Measurements from ENCODE around the gene LCP1. TPM values are rescaled to one million over a fixed set of nuclear protein-coding genes. Genes with fewer than 3 reads are reported as not detected.

The LCP1 gene
- total RNA-seq, 1 donor from 2014 or later: 83.1 TPM

DNA sequence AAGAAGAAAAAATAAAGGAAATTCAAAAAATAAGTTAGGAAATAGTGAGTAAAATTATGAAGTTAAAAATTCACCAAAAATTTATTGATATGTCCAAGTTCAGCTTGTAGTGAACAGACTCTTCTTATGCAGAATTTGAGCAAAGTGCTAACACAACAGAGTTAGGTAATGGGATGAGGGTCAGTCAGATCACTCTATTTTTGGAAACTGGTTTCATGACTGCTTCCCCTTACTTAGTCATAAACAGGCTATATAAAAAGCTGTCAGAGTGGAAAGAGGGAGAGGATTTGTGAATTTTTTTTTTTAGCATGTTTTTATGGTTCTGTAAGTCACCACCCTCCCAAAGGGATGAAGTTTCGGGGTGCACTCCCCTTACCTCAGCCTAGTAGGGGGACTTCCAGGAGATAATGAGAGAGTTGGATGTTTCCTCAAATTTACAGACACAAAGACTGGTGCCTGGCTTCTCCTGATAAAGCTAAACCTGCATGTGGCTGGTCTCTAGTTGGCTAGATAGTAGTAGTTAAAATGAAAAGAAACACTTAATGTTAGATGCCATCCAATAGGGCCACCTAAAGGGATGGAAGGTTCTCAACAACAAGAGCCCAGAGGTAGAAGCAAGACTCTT lies 81.7 kb downstream of the LCP1 start:
- DNase-seq (ENCODE audit: low read depth): no peak

DNA sequence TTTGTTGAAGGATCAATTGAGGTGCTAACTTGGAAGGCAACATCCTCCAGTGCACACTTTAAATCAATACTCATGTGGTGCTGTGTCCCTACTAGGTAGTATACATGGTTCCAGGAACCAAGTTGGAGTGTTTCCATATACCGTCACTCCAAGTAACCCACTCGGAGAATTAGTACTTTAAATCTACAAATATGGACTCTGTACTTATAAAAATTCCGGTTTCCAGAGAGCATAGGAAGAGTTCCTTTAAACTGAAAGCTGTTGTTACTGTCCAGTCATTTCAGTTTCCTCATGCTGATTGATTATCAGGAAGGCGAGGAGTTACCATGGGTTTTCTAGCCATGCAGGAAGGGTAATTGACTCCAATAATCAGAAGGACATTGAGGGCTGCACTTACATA lies 84.3 kb downstream of the LCP1 start:
- TF ChIP-seq, protein P1, sequence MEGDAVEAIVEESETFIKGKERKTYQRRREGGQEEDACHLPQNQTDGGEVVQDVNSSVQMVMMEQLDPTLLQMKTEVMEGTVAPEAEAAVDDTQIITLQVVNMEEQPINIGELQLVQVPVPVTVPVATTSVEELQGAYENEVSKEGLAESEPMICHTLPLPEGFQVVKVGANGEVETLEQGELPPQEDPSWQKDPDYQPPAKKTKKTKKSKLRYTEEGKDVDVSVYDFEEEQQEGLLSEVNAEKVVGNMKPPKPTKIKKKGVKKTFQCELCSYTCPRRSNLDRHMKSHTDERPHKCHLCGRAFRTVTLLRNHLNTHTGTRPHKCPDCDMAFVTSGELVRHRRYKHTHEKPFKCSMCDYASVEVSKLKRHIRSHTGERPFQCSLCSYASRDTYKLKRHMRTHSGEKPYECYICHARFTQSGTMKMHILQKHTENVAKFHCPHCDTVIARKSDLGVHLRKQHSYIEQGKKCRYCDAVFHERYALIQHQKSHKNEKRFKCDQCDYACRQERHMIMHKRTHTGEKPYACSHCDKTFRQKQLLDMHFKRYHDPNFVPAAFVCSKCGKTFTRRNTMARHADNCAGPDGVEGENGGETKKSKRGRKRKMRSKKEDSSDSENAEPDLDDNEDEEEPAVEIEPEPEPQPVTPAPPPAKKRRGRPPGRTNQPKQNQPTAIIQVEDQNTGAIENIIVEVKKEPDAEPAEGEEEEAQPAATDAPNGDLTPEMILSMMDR (IDR thresholded peaks at IDR 0.05; ENCODE audit: insufficient read depth, low read length, poor library complexity, severe bottlenecking): no peak
- Histone ChIP-seq H3K27me3 (ENCODE audit: control insufficient read depth, insufficient read depth, low read length) (no peaks in the 10 kb centered on the region), H3K4me3 (ENCODE audit: low read depth, low read length) (no peak overlapping the region), H3K36me3 (ENCODE audit: control insufficient read depth, insufficient read depth, low read length) (no peaks in the 10 kb centered on the region)
- no peak for DNase-seq (ENCODE audit: low read depth)

More for the DNA sequence above, 81.7 kb downstream of the LCP1 start:
- no peaks in the 10 kb centered on the region for H3K27me3 ChIP-seq (ENCODE audit: control insufficient read depth, insufficient read depth, low read length)
- no peak overlapping the region for H3K4me3 ChIP-seq (ENCODE audit: low read depth, low read length)
- H3K36me3 ChIP-seq (ENCODE audit: control insufficient read depth, insufficient read depth, low read length): no peaks in the 10 kb centered on the region
- TF ChIP-seq, protein P1 (IDR thresholded peaks at IDR 0.05; ENCODE audit: insufficient read depth, low read length, poor library complexity, severe bottlenecking): no peak

DNA sequence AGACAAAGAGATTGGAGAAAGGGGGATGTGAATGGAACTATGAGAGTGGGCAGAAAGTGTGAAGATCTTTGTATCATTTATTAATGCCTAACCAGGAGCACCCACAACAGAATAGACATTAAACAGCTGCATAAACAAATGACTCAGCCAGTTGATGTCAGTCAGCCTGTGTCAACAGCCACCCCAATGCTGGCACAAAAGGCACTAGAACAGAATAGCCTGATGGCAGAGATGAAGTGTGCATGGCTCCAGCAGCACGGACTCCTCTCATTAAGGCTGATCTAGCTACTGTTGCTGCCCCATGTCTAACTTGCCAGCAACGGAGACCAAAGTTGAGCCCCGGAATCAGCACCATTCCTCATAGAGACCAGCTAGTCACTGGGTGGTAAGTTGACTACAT lies 85.0 kb downstream of the LCP1 start:
- Histone ChIP-seq H3K36me3 (ENCODE audit: control insufficient read depth, insufficient read depth, low read length) (no peaks in the 10 kb centered on the region), H3K27me3 (ENCODE audit: control insufficient read depth, insufficient read depth, low read length) (no peaks in the 10 kb centered on the region), H3K4me3 (ENCODE audit: low read depth, low read length) (no peak overlapping the region)
- TF ChIP-seq, protein P1 (IDR thresholded peaks at IDR 0.05; ENCODE audit: insufficient read depth, low read length, poor library complexity, severe bottlenecking): no peak
- no peak for DNase-seq (ENCODE audit: low read depth)

DNA sequence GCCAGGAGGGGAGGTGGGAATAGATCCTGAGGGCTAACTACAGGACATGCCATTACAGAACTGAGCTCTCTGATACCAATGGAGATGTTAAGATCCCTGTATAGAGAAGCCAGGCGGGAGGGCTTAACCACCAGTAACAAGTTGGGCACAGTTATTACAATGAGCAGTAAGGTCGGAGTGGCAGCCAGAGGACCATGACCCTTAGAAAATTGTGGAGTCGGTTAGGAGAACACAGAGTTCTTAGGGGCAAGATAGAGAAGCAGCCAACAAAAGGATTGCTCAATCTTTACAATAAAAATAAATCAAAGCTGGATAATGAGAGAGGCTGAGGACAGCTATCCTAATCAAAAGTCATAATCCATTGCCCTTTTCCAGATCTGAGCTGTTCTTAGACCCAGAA lies 87.5 kb downstream of the LCP1 start:
- no peaks in the 10 kb centered on the region for H3K27me3 ChIP-seq (ENCODE audit: control insufficient read depth, insufficient read depth, low read length)
- TF ChIP-seq, protein P1 (IDR thresholded peaks at IDR 0.05; ENCODE audit: insufficient read depth, low read length, poor library complexity, severe bottlenecking): no peak
- no peaks in the 10 kb centered on the region for H3K36me3 ChIP-seq (ENCODE audit: control insufficient read depth, insufficient read depth, low read length)
- DNase-seq (ENCODE audit: low read depth): no peak
- no peak overlapping the region for H3K4me3 ChIP-seq (ENCODE audit: low read depth, low read length)

DNA sequence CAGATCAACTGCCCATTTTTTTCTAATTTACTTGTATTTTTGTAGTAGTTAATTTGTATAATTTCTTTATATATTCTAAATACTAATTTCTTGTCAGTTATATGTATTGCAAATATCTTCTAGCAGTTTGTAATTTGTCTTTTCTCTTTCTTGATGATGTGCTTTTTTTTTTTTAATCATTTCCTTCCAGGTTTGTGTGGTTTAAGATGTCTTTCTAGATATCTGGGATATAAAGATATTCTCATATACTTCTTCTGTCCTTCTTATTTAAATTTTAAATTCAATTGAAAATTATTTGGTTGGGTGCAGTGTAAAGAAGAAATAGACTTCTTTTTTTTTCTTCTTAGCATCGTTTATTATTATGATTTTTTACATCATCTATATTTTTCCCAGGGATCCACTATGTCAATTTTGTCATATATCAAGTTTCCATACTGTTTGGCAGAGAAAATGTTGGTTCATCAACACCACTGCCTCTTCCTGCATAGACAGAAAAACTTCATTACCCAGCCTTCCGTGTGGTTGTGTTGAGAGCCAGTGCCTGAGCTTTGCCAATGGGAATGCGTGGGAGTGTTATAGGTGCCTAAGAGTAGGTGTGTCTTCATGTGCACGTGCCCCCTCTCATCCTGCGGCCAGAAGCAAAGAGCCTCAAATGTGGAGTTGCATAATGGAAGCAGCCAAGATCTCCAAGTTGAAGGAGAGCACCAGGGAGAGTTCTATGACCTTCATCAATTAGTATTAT lies 93.0 kb downstream of the LCP1 start:
- H3K27me3 ChIP-seq (ENCODE audit: control insufficient read depth, insufficient read depth, low read length): no peaks in the 10 kb centered on the region
- H3K4me3 ChIP-seq (ENCODE audit: low read depth, low read length): no peak overlapping the region
- TF ChIP-seq, protein P1 (IDR thresholded peaks at IDR 0.05; ENCODE audit: insufficient read depth, low read length, poor library complexity, severe bottlenecking): no peak
- no peaks in the 10 kb centered on the region for H3K36me3 ChIP-seq (ENCODE audit: control insufficient read depth, insufficient read depth, low read length)
- no peak for DNase-seq (ENCODE audit: low read depth)
